Measurements from ENCODE around the gene IQGAP2. TPM values are rescaled to one million over a fixed set of nuclear protein-coding genes. Genes with fewer than 3 reads are reported as not detected.

IQGAP2 gene
- total RNA-seq, 2 experiments from 2014 or later, result 37.7 to 39.1 TPM

DNA sequence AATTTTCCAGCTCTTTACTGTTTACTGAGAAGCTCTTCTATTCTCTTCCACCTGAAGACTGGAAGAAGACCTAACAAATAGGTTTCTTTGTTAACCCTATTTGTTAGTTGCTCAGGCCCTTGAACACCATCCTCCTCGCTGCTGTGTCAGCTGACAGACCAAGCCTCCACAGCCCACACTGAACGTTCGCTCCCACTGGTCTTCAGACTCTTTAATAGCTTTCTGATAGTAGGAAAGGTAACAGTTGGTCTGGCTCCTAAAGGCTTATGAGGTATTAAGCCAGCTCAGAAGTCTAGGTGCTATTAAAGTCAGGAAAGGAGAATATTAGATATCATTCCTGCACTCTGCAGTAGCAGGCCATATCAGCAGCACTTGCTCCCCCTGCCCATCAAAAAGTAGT lies 289.6 kb downstream of the IQGAP2 start:
- intact Hi-C loops (cut with micrococcal nuclease), result no loop called here
- POLR2A ChIA-PET, result interaction anchor here (0.7 to 1.2 kb wide), 3 partner anchors 11 to 54 kb away, joined by 3 read pairs; no protein-coding TSS in a partner anchor
- CTCF ChIA-PET, result interaction anchor here (1.1 to 5.0 kb wide), 4 partner anchors 11 to 86 kb away, joined by 3 to 36 read pairs (median 3); no protein-coding TSS in a partner anchor
- H3K4me1 Mint-ChIP-seq (ENCODE audit: low read depth), result peaks cover 16% of the 10 kb centered on the region
- ATAC-seq (no peak), DNase-seq (no peak)
- peaks cover 16% of the 10 kb centered on the region for H3K36me3 Mint-ChIP-seq (ENCODE audit: low read depth)
- TF ChIP-seq, protein P1, sequence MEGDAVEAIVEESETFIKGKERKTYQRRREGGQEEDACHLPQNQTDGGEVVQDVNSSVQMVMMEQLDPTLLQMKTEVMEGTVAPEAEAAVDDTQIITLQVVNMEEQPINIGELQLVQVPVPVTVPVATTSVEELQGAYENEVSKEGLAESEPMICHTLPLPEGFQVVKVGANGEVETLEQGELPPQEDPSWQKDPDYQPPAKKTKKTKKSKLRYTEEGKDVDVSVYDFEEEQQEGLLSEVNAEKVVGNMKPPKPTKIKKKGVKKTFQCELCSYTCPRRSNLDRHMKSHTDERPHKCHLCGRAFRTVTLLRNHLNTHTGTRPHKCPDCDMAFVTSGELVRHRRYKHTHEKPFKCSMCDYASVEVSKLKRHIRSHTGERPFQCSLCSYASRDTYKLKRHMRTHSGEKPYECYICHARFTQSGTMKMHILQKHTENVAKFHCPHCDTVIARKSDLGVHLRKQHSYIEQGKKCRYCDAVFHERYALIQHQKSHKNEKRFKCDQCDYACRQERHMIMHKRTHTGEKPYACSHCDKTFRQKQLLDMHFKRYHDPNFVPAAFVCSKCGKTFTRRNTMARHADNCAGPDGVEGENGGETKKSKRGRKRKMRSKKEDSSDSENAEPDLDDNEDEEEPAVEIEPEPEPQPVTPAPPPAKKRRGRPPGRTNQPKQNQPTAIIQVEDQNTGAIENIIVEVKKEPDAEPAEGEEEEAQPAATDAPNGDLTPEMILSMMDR (IDR thresholded peaks at IDR 0.05), result no peak
- no peak overlapping the region for H3K4me3 Mint-ChIP-seq
- no peak overlapping the region for H3K27ac Mint-ChIP-seq
- H3K27me3 Mint-ChIP-seq, result no peaks in the 10 kb centered on the region
- H3K9me3 Mint-ChIP-seq, result no peaks in the 10 kb centered on the region

GRCh38 chr5:76693141-76693540 lies 290.1 kb downstream of the IQGAP2 start:
- no peak overlapping the region for H3K4me3 Mint-ChIP-seq
- ChIA-PET POLR2A (interaction anchor here (0.8 to 1.2 kb wide), 2 partner anchors 12 to 54 kb away, joined by 3 read pairs; no protein-coding TSS in a partner anchor), CTCF (interaction anchor here (1.1 to 5.0 kb wide), 3 partner anchors 26 to 86 kb away, joined by 3 to 36 read pairs (median 3); no protein-coding TSS in a partner anchor)
- DNase-seq (no peak), ATAC-seq (no peak)
- intact Hi-C loops (cut with micrococcal nuclease), result no loop called here
- H3K9me3 Mint-ChIP-seq, result no peaks in the 10 kb centered on the region
- no peaks in the 10 kb centered on the region for H3K27me3 Mint-ChIP-seq
- TF ChIP-seq, protein P1 (IDR thresholded peaks at IDR 0.05), result no peak
- H3K27ac Mint-ChIP-seq, result no peak overlapping the region
- H3K36me3 Mint-ChIP-seq (ENCODE audit: low read depth), result peaks cover 19% of the 10 kb centered on the region
- peaks cover 16% of the 10 kb centered on the region for H3K4me1 Mint-ChIP-seq (ENCODE audit: low read depth)

DNA sequence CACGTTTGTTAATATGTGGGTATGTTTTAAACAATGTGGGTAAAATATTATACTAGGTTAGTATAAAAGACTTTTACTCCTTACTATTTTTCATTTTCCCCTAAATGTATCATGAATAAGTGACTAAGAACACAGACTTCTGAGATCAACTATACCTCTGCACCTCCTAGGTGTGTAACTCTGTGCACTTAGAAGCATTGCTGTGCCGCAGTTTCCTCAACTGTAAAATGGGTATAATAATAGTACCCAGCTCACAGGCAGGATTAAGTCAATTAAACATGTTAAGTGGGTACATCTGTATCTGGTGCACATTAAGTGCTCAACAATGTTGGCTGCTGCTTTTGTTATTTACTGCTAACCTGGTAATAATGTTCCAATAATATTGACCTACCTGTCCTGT lies 291.2 kb downstream of the IQGAP2 start:
- no peak overlapping the region for H3K27ac Mint-ChIP-seq
- peaks cover 22% of the 10 kb centered on the region for H3K36me3 Mint-ChIP-seq (ENCODE audit: low read depth)
- intact Hi-C loops (cut with micrococcal nuclease), result no loop called here
- TF ChIP-seq, protein P1 (IDR thresholded peaks at IDR 0.05), result no peak
- ChIA-PET CTCF (no interaction called here), POLR2A (interaction anchor here (0.6 kb wide), 1 partner anchor 19 kb away, joined by 3 read pairs; no protein-coding TSS in a partner anchor)
- H3K4me3 Mint-ChIP-seq, result no peak overlapping the region
- DNase-seq (no peak), ATAC-seq (no peak)
- peaks cover 16% of the 10 kb centered on the region for H3K4me1 Mint-ChIP-seq (ENCODE audit: low read depth)
- H3K9me3 Mint-ChIP-seq, result no peaks in the 10 kb centered on the region
- H3K27me3 Mint-ChIP-seq, result no peaks in the 10 kb centered on the region

- ChIA-PET CTCF (interaction anchor here (0.9 to 1.1 kb wide), 2 partner anchors 10 to 79 kb away, joined by 4 to 5 read pairs; no protein-coding TSS in a partner anchor), POLR2A (no interaction called here)
- DNase-seq, result no peak
- Mint-ChIP-seq H3K9me3 (no peaks in the 10 kb centered on the region), H3K4me3 (no peak overlapping the region), H3K4me1 (ENCODE audit: low read depth) (peaks cover 14% of the 10 kb centered on the region), H3K27ac (no peak overlapping the region), H3K27me3 (no peaks in the 10 kb centered on the region), H3K36me3 (ENCODE audit: low read depth) (peaks cover 18% of the 10 kb centered on the region)
- ATAC-seq, result no peak
- intact Hi-C loops (cut with micrococcal nuclease), result no loop called here
- TF ChIP-seq, protein P1 (IDR thresholded peaks at IDR 0.05), result no peak
Measured at GRCh38 chr5:76695346-76695745, 292.3 kb downstream of the IQGAP2 start.

GRCh38 chr5:76696251-76696650 lies 293.2 kb downstream of the IQGAP2 start:
- Mint-ChIP-seq H3K36me3 (ENCODE audit: low read depth) (peaks cover 17% of the 10 kb centered on the region), H3K4me3 (no peak overlapping the region), H3K4me1 (ENCODE audit: low read depth) (peaks cover 8% of the 10 kb centered on the region), H3K9me3 (no peaks in the 10 kb centered on the region), H3K27ac (no peak overlapping the region), H3K27me3 (no peaks in the 10 kb centered on the region)
- intact Hi-C loops (cut with micrococcal nuclease), result no loop called here
- DNase-seq (no peak), ATAC-seq (no peak)
- TF ChIP-seq, protein P1 (IDR thresholded peaks at IDR 0.05), result no peak
- ChIA-PET POLR2A (no interaction called here), CTCF (no interaction called here)
